Left lung (tissue), 10 donors: ENCODE results near the gene TIMP3. TPM values are rescaled to one million over a fixed set of nuclear protein-coding genes. Genes with fewer than 3 reads are reported as not detected.

ENCODE experiments used
- ATAC-seq: fragments of 200-7000 bp; cut with Tn5 transposase; one replicate; pipeline ENCODE4 v1.9.1; 2020; ENCODE audit warnings: moderate library complexity
- DNase-seq, 4 donors: peaks; one replicate each; pipeline ENCODE4 v3.0.0-alpha.2; 2013 to 2020
- H3K27ac ChIP-seq, 2 donors: fragments of 200-600 bp; sonication (generic) in 1 of 2; one replicate each; pipeline versions ENCODE4 v1.5.0 to v1.8.0; 2020 to 2021
- H3K27me3 ChIP-seq, 2 donors: fragments of 200-600 bp; sonication (generic) in 1 of 2; one replicate each; pipeline versions ENCODE4 v1.5.0 to v1.8.0; 2020 to 2021
- H3K36me3 ChIP-seq, 2 donors: fragments of 200-600 bp; sonication (generic) in 1 of 2; one replicate each; pipeline versions ENCODE4 v1.5.0 to v1.8.0; 2020 to 2021
- H3K4me1 ChIP-seq, 2 donors: fragments of 200-600 bp; one replicate each; pipeline ENCODE4 v1.8.0; 2021
- H3K4me3 ChIP-seq, 2 donors: fragments of 200-600 bp; sonication (generic) in 1 of 2; one replicate each; pipeline versions ENCODE4 v1.5.0 to v1.8.0; 2020 to 2021; ENCODE audit warnings: mild to moderate bottlenecking in 1 of 2
- H3K9me3 ChIP-seq, 2 donors: fragments of 200-600 bp; sonication (generic) in 1 of 2; one replicate each; pipeline versions ENCODE4 v1.5.0 to v1.8.0; 2020 to 2021
- CTCF ChIP-seq, 2 donors: fragments of 200-600 bp; sonication (generic) in 1 of 2; IDR thresholded peaks; one replicate each; pipeline versions ENCODE4 v1.5.0 to v1.8.0; 2021; ENCODE audit warnings: antibody characterized with exemption in 2 of 2
- intact Hi-C, 2 donors: fragments of 100-400 bp; cut with DNase I; formaldehyde crosslinking; loops; one replicate each; pipeline versions ENCODE4 v1.11.2 to v1.14.2; 2022
- polyA plus RNA-seq, 6 donors: library from polyadenylated mRNA; unstranded; fragments of 120-200 nt; gene quantifications; one replicate each; pipeline ENCODE4 v1.2.1, GENCODE V29; 2013; ENCODE audit not compliant: insufficient read length in 6 of 6
- total RNA-seq, 2 donors: library from RNA; stranded (reverse); fragmentation: NEBNext Ultra II Directional; extraction: Animal tissue kit (Norgen Biotek cat#: 25700); gene quantifications; one replicate each; pipeline ENCODE4 v1.2.1, GENCODE V29; 2021
- donor health status: DM: no; HTN: yes; CAD: no.
- donor health status: DM: no; HTN: no; CAD: no.

Gene TIMP3
- total and polyA plus RNA-seq, 8 donors: 146 to 308 (median 162) TPM

DNA sequence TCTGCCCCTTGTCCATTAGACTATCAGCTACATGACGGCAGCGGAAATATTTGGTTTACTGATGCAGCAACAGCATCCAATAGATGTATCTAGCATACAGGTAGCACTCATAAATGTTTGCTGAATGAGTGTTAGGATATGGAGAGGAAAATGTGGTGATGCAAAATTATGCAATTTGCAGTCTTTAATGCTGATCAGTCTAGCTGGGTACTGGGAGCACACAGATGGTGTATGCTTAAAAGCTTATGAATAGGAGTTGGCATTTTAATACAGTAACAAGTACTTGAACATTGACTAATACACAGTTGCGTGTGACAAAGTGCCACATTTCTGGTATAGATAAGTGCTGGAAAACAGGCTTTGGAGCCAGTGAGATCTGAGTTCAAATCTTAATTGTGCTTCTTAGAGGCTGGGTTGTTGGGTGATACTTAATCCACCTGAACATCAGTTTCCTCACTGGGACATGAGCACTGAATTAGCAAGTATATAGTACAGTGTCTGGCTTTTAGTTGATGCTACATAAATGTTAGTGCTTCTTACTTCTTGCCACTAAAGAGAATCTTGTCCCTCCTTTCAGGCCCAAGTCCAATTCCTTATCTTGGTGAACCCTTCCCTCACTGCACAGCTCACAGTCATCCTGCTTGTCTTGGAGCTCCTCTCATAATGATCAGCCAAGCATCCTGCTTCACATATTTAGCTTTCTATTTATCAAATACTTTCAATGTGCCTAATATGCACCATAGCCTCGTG, 99.6 kb downstream of the TIMP3 start:
- no peak for TF ChIP-seq CTCF (IDR thresholded peaks at IDR 0.05)
- intact Hi-C loops: no loop called here
- DNase-seq: no peak
- H3K9me3 ChIP-seq: no peaks in the 10 kb centered on the region
- no peaks in the 10 kb centered on the region for H3K36me3 ChIP-seq
- no peaks in the 10 kb centered on the region for H3K27me3 ChIP-seq
- no peak overlapping the region for H3K4me3 ChIP-seq
- no peaks in the 10 kb centered on the region for H3K4me1 ChIP-seq
- H3K27ac ChIP-seq: no peak overlapping the region
- ATAC-seq: no peak

DNA sequence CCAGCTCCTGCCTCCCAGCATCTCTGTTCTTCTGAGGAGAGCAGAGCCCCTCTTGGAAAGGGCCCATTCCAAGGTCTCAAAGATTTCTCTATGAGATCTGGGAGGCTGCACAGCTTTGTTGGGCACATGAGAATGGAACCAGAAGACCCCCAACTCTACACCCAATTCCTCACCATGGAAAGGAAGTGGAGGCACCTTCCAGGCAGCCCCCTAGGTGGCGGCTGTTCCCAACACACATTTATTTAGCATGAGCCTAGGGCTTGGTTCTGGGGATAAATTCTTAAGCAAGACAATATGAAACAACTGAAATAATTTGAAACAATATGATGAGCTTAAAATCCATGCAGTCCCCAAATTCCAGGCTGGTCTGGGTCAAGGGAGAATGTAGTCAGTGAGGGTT, 100.4 kb downstream of the TIMP3 start:
- Histone ChIP-seq H3K9me3 (no peaks in the 10 kb centered on the region), H3K4me1 (no peaks in the 10 kb centered on the region), H3K4me3 (no peak overlapping the region), H3K27ac (no peak overlapping the region), H3K36me3 (no peaks in the 10 kb centered on the region), H3K27me3 (no peaks in the 10 kb centered on the region)
- TF ChIP-seq CTCF (IDR thresholded peaks at IDR 0.05): no peak
- intact Hi-C loops: no loop called here
- DNase-seq (no peak), ATAC-seq (no peak)

GRCh38 chr22:32903507-32903906, 102.0 kb downstream of the TIMP3 start:
- no peak for ATAC-seq
- H3K4me3 ChIP-seq: no peak overlapping the region
- no peaks in the 10 kb centered on the region for H3K36me3 ChIP-seq
- DNase-seq: no peak
- no peaks in the 10 kb centered on the region for H3K27me3 ChIP-seq
- no peaks in the 10 kb centered on the region for H3K9me3 ChIP-seq
- H3K27ac ChIP-seq: no peak overlapping the region
- H3K4me1 ChIP-seq: no peaks in the 10 kb centered on the region
- no peak for TF ChIP-seq CTCF (IDR thresholded peaks at IDR 0.05)
- intact Hi-C loops: no loop called here

- peak in 1 of 4 donors; percentile 33 for DNase-seq
- Histone ChIP-seq H3K27me3 (no peaks in the 10 kb centered on the region), H3K4me1 (no peaks in the 10 kb centered on the region), H3K27ac (no peak overlapping the region), H3K4me3 (no peak overlapping the region), H3K9me3 (no peaks in the 10 kb centered on the region), H3K36me3 (no peaks in the 10 kb centered on the region)
- TF ChIP-seq CTCF (IDR thresholded peaks at IDR 0.05): no peak
- intact Hi-C loops: no loop called here
- ATAC-seq: peak; percentile 78
Observed at GRCh38 chr22:32904044-32904443, 102.5 kb downstream of the TIMP3 start.

DNA sequence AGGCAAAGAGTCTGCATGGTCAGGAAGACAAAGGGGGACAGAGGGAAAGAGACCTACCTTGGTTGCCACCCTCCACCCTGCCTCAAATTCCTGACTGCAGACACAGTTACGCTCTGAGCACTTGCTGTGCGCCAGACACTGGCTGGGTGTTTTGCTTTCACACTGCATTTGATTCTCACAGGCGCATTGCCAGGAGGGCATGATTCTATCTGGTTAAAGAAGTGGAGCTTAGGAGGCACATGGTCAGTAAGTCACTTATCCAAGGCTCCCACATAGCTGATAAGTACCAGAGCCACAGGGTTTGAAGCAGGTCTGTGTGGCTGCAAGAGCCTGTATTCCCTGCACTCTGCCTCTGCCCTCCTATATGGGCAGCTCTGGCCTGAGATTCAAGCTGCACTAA, 103.9 kb downstream of the TIMP3 start:
- no peaks in the 10 kb centered on the region for H3K9me3 ChIP-seq
- DNase-seq: no peak
- no peaks in the 10 kb centered on the region for H3K27me3 ChIP-seq
- H3K4me1 ChIP-seq: no peaks in the 10 kb centered on the region
- no peak overlapping the region for H3K4me3 ChIP-seq
- H3K27ac ChIP-seq: no peak overlapping the region
- no peaks in the 10 kb centered on the region for H3K36me3 ChIP-seq
- no peak for TF ChIP-seq CTCF (IDR thresholded peaks at IDR 0.05)
- intact Hi-C loops: no loop called here
- peak; percentile 22 for ATAC-seq
